NCI-H1092 treated with DMSO at 0.1 percent for 48 hours (cell line): Measurements from ENCODE around the gene SPTA1.

ENCODE experiments used
- DNase-seq: peaks from one replicate; lab custom pipeline; 2025; lab: John Stamatoyannopoulos, UW

SPTA1 gene

DNA sequence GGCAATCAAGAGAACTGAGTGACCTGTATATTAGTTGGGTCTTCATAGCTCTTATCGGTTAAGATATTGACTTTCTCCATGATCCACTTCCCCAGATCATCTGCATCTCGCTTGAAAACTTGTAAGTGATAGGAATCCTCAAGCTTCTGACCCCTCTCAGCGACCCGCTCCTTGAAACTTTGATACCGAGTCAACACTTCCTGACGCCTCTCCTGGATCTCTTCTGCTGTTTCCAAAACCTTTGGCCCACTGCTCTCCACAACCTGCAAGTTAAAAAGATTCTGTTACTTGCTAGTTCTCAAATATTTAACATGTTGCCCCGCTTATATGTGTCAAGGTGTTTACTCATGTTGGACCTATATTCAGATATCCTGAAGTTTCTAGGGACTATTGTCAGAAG is 1.4 kb downstream of the SPTA1 start:
- DNase-seq, result no peak

DNA sequence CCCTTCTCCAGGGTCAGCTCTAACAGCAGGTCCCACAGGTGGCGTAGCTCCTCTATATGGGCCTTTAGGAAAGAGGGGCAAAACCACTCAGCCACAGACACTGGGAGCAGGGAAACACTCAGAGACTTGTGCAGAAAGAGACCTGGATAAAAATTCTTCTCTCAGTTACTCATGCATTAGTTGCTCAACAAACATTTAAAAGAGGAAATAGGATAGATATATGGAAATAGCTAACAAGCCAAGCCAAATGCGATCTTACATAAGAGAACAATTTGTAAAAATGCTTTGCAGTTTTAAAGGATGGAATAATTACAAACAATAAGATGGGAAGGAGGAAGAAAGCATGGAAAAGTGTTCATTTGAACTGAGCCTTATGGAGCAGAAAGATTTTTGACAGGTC is 4.9 kb downstream of the SPTA1 start:
- DNase-seq, result no peak

DNA sequence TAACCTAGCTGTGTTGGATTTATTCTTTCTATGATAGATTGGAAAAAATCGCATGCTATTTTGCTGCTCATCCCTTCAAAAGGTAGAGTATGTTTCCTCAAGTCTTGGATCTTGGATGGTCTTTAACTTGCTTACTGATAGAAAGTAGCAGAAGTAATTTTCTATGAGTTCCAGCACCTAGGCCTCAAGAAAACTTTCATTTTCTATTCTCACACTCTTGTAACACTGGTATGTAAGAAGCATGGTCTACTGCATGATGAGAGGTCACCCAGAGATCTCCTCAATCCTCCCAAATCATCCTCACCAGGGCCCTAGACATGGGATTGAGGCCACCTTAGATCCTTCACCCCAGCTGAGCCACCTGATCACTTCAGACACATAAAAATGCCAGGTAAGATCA is 7.2 kb downstream of the SPTA1 start:
- DNase-seq, result no peak

DNA sequence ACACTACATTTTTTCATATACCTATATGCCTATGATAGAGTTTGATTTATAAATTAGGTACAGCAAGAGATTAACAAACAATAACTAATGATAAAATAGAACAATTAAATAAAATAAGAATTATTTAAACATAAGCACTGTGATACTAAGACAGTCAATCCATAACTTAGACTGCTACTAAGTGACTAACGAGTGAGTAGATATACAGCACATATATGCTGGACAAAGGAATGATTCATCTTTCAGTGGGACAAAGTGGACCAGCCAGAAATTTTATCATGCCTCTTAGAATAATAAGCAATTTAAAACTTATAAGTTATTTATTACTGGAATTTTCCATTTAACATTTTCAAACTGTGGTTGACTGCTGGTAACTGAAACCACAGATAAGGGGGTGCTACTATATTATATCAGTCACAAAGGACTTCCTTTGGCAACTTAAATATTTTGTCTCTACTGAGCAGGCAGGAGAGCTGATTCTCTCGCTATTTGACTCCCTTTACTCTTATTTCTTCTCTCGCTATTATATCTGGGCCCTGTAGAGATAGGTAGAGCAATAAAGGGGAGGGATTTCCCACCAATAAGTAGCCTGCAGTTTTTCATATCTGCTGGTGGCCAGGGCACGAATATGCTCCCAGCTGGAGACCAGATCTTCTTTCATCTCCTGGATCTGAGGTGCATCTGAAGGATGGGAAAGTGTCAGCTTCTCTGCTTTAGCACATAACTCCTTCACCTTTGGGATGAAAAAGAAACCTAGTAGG is 10.8 kb downstream of the SPTA1 start:
- no peak for DNase-seq

DNA sequence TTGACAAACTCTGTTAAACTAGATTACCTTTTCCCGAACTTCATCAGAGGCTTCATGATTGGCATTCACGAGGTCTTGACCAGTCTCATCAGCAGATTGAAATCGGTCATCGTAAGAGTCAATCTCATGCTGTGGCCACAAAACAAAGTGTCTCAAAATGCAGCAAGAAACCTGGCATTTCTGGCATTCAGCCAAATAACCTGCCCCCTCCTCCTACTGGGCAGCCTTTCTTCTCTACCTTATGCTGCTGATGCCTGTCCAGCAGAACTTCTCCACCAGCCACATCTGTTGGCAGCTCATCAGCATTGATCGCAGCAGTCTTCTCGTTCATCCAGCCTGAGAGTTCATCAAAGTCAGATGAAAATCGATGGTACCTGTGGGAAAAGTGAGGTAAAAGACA is 12.2 kb downstream of the SPTA1 start:
- DNase-seq, result no peak

DNA sequence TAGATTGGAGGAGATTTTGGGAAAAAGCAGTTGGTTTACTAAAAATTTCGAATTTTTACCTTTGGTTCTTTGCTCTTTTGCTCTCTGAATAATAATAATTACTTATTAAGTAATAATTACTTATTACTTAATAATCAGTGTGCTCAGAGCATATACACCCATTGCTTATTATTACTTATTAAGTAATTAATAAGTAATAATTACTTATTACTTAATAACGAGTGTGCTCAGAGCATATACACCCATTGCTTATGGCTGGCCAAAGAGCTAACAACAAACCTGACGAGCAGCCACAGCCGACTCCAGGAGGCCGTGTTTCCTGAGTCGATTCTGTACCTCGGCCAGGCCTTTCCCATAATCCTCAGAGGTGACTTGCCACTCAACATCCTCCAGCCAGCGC is 20.5 kb downstream of the SPTA1 start:
- no peak for DNase-seq

DNA sequence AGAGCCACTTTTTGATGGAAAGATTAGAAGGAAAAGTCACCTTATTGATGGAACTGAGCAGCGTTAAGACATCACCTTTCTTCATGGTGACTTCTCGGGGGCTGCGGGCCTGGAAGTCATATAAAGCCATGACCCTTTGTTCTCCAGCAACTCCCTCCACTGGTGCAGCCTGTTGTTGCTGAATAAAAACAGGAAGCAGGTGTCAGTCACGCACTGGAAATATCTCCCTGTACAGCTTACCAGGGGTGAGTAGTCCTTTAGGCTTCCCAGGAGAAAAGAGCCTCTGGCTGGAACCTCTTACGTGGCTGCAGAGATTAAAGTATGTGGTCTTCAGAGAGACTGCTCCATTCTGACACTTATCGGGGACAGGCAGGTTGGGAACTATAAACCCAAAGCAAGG is 31.9 kb downstream of the SPTA1 start:
- DNase-seq, result no peak

DNA sequence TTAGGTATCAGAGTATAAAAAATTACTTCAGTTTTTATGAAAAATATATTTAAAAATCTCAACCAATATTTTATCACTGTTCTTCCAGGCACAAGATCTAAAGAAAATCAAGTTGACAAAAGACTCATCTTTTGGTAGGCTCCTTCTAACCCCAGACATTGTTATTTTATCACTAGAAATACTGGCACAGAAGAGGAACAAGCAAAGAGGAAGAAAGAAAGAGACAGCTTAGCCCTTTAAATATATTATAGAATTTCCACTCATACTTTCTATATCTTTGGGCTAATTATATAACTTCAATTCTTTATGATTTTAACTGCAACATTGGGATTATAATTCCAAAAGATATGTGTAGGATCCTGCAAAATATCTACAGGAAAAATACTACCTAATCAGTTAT is 32.4 kb downstream of the SPTA1 start:
- no peak for DNase-seq

DNA sequence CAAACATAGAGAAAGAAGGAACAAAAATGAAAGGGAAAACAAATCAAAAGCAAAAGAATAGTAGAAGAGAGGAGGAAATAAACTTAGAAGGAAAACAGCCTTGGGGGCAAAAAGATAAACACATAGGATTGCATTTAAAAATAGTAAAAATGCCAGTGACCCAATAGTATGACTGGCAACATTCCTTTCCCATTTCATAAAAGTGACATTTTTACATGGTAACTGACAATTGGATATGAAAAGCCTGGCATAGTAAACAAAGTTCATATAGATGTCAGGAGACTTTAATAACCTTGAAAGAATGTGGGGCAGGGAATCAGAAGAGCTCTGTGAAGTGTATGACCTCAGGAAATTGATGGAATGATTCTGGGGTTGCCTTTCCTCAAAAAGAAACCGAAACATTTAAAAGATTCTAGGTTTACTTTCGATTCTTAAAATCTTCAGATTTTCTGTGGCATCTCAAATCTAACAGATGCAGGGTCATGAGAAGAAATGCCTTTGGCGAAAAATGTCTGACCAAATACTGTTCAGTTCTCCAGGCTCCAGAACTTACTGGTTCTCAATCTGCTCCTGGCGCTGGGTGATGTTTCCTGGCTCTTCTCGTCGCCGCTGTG is 33.7 kb downstream of the SPTA1 start:
- no peak for DNase-seq

DNA sequence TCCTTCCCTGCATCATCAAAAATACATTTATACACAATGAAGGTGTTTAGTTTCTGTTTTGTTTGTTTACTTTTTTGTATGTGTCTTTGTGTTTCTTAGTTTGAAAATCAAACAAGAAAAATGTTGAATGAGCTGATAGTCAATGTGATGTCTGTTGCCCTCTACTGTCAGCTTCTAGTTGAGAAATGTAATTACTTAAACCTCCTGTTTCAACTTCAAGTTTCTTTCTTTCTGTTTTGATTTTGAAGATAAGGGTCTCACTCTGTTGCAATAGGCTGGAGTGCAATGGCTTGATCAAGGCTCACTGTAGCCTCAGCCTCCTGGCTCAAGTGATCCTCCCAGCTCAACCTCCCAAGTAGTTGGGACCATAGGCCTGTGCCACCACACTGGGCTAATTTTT is 37.5 kb downstream of the SPTA1 start:
- no peak for DNase-seq

DNA sequence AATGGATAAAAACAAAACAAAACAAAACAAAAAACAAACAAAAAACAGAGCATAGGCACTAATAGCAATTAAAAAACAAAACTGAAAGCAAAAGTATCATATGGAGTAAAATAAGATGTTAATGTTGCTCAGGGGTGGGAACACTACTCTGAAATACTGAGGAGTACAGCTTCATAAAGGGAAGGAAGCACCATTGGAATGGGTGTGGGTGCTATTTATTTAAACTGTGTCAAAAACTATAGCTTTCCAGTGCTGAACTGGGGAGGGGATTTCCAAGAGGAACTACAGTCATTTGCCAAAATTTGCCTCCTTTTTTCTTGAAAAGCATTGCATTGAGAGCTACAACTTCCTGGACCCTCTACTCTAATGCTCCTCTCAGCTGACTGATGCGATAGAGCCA is 40.0 kb downstream of the SPTA1 start:
- DNase-seq, result no peak

DNA sequence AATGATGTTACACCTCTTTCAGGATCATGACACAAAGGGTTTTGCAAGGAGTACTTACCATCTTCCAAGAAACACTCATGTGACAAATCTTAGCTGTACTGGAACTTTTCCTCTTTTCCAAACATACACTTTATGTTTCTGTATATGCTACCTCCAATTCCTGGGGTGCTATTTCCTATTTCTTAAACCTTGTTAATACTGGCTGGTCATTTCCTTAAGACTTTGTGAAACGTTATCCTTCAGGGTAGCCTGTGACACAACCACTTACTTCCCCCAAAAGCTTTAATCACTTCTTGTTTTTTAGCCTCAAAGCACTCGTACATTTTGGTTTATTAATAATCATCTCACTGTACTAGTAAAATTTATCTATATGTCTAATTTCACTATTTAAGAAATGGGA is 42.1 kb downstream of the SPTA1 start:
- DNase-seq, result no peak

DNA sequence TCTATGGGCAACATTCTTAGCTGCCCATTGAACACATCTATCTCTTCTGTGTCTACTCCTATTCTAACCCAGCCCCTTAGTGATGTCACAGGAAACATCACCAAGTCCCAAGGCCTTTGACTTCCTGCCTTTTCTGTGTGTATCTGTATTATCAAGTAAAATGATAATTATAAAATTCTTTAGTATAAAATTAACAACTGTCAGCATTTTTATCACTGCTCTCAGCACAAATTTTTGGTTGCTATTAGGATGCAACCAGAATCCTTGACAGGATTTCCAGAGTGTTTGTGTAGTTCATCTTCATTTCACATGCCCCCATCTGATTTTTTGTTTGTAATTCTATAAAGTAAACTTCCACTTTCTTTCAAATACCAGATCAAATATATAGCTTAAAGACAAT is 47.6 kb downstream of the SPTA1 start:
- DNase-seq, result no peak

DNA sequence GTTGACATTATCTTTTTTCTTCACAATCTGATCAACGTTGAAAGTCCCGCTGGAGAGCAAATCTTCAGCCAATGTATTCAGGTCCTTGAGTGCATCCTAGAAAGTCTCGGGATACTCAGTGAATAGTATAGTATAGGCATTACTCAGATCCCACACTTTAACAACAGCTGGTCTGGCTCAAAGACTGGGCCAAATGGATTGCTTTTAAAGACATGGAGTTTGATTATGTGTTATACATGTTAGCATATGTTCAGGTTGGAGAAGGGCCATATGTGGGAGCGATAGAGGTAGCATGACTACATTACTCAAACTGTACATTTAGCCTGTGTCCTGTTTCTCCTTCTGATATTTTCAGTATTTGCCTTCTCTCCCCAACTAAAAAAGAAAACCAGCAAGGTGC is 48.4 kb downstream of the SPTA1 start:
- DNase-seq, result no peak

DNA sequence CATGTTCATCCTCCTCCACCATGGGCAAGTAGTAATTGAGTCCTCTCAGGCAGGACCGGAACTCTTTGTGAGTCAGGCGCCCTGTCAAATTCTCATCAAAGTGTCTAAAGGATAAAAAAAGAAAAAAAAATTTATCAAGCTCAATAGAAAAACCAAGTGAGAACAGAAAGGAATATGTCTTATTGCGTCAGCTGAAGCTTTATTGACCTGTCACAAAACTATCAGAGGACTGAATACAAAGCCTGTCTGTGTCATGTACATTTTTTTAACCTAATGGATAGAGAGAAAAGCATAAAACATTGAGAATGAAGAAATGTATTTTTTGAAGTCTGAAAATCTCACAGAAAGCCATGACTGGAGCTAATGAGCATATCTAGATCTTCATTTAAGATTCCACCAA is 72.8 kb downstream of the SPTA1 start:
- no peak for DNase-seq

DNA sequence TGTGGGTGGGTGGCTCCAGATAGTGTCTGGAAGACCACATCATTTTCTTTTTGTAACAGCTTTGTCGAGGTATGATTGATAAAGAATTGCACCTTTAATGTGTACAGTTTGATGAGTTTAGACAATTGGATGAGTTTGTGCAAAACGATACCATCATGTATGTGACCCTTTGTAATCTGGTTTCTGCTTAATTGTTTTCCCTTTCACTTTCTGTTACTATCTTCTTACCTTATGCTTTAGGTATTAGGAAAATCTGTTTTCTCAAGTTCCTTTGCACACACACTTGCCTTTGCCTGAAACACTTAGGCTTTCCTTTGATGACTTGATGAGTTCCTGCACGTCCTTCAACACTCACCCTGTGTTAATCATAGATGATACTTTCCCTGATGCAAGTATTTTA is 74.6 kb downstream of the SPTA1 start:
- DNase-seq, result no peak

DNA sequence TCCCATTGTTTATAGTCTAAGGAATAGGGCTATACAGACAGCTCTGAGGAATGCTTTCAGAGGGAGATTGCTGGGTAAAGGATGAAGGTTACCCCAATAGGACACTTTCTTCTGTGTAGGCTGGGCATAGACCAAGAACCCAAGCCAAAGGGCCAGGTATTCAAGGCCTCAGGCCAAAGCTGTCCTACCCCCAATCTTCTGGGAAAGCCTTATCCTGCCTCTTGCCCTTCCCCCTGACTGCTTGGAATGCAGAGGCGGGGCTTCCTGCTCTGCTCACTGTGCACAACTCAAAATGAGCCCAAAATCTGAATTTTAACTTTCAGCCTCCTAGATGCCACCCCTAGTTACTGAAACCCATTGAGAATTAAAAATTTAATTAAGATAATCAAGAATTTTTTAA is 79.2 kb downstream of the SPTA1 start:
- no peak for DNase-seq

DNA sequence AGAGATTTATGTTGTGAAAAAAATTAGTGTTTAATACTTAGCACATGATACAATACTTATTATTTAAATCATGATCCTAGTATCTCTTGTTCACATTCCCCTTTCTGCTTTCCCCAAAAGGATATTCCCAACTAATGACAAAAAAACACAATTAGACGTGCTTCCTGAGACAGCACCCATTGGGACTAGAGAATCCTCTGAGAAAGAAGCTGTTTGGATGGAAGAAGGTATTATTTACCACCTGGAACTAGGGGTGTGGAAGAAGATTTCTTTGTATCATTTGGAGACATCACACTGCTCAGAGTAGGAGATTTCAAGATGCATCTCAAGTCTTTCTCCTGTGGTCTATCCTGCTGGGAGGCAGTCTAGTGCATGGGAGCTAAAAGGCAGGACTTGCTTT is 81.5 kb downstream of the SPTA1 start, which contains the start of gene OR10Z1:
Gene OR10Z1 (plus strand): TSS at position 301 of the 400 bp plus-strand sequence. CDS start 1,171 bp downstream, outside the sequence.
- no peak for DNase-seq

DNA sequence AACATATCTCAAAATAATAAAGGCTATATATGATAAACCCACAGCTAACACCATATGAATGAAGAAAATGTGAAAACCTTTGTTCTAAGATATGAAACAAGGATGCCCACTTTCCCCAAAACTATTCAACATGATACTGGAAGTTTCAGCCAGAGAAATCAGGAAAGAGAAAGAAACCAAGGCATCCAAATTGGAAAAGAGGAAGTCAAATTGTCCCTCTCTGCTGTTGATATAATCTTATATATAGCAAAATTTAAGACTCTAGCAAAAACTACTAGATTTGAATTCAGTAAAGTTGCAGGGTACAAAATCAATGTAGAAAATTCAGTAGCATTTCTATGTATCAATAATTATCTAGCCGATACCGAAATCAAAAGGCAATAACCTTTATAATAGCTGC is 85.8 kb downstream of the SPTA1 start:
- no peak for DNase-seq

DNA sequence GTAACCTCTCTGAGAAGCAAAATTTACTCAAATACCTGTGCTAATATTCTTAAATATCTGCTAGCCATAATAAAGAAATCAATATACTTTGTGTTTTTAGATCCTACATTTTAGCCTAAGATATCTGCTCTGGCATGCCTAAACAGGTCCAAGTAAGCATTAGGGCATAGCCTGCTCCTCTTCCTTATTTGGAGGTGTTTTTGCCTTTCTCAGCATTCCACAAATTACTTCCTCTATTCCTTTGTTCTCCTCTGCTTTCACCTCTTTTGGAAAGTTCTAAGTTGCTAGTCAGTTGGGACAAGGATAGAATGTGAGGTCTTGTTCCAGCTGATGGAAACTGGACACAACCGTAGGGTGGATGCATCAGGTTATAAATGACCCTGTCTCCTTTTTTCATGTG is 99.6 kb downstream of the SPTA1 start:
- no peak for DNase-seq

DNA sequence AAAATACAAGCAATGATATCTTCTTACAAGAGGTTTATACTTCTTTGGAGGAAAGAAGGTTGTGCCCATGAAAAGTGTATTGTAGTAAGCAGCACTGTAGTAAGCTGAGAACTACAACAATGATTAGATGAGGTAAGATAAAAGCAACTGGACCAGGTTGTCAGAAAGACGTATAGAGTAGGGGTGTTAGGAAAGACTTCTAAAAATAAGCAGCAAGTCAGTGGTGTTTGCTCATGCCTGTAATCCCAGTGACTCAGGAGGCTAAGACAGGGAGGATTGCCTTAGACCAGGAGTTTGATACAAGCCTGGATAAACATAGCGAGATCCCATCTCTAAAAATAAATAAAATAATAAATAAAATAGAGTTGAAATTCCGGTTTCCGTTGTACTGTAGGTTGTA is 102.6 kb downstream of the SPTA1 start:
- DNase-seq, result no peak

DNA sequence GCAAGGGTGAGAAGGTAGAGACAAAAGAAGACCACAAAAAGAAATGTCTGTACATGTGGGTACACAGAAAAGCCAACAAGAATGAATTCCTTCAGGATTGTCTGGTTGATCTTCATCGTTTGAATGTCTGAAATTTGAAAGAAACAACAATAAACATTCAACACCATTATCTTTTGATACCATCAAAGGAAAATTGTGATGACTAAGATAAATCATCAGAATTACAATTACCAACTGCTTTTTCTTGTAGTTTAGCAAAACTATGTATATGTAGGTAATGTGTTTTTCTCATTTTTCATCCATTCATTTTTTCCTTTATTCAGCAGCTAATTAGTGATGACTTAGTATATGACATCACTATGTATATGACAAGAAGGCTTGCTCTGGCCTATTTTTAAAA is 106.8 kb downstream of the SPTA1 start, which contains the start of gene OR10X1:
Gene OR10X1 (minus strand): TSS at position 167 of the 400 bp plus-strand sequence. CDS start 0 bp downstream, at position 167.
- DNase-seq, result no peak

DNA sequence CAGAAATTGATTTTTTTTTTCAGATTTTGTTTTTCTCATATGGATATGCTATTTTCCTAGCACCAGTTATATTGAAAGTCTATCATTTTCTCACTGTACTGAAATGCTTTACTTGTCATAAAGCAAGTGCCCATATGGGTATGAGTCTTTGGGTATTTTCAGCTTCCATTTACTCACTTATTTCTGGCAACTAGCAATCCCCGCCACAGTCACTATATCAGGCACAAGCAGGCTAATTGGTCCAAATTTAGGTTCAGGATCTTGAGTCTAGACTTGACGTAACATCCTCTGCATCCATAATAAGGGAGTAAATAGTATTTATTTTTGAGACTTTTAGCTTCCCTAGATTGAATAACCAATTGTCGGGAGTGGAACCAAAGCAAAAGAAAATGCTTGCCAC is 109.0 kb downstream of the SPTA1 start:
- no peak for DNase-seq

DNA sequence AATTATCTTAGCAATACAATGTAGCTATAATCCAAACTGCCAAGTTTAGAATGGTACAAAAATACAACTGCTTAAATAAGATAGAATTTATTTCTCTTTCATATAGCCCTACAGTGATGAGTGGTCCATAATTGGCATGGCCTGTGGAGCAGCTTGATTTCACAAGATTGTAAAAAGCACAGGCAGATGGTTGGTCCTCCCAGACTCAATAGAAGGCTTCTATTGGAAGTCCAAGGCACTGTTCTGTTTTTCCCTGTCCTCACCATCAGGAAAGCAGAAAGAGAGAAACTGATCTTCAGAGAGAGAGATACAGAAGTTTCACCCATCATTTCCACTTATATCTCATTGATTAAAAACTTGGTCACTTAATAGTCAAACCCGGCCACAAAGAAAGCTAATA is 114.3 kb downstream of the SPTA1 start:
- no peak for DNase-seq
